SU-DHL-6 (cell line): ENCODE results near the gene LRRC2.

ENCODE experiments used
- CTCF ChIP-seq: fragments of 200-600 bp; sonication (generic); IDR thresholded peaks from one replicate; pipeline ENCODE4 v1.5.1; 2017; ENCODE audit warnings: antibody characterized with exemption, mild to moderate bottlenecking, low read length, moderate library complexity; ENCODE audit not compliant: insufficient read depth, poor library complexity, severe bottlenecking
- EZH2phosphoT487 ChIP-seq: fragments of 200-600 bp; sonication (generic), shearing (Covaris generic); conservative IDR thresholded peaks from 2 replicates; pipeline ENCODE4 v1.6.1; 2018; ENCODE audit warnings: mild to moderate bottlenecking, antibody characterized with exemption, low read length, moderate library complexity, mixed read lengths

- TF ChIP-seq CTCF (no peak), EZH2phosphoT487 (no peak)
Observed at GRCh38 chr3:46593979-46594378, 27.9 kb upstream of the LRRC2 start.
